Measurements from ENCODE around the gene SLC26A1. TPM values are rescaled to one million over a fixed set of nuclear protein-coding genes. Genes with fewer than 3 reads are reported as not detected.

SLC26A1 gene
- polyA plus RNA-seq, 6 donors from 2014 or later: 0.22 to 4.3 (median 0.77) TPM; not detected in 1

DNA sequence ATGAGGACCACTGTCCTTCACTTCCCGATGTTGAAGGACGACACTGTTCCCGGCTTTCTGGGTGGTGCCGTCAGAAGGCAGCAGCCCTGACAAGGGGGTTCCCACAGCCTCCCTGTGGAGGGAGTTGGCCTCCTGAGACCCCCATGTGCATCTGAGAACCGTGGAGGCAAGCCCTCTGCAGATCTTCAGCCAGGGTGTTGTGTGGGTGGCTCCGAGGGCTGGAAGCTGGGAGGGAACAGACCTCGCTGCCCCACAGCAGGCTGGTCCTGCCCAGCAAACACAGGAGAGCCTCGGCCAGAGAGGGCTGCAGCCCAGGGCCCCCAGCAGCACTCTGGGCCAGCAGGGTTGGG lies 36.0 kb downstream of the SLC26A1 start:
- Mint-ChIP-seq H3K4me1 (peaks cover 0 to 9% (median 7%) of the 10 kb centered on the region in 3 donors), H3K36me3 (peaks cover 0 to 17% of the 10 kb centered on the region in 2 donors), H3K27ac (peak overlapping the region in 1 of 6 donors; percentile 88), H3K9me3 (no peaks in the 10 kb centered on the region), H3K27me3 (no peaks in the 10 kb centered on the region), H3K4me3 (no peak overlapping the region)
- no peak for ATAC-seq (ENCODE audit: low read depth in 2 of 2)
- no peak for DNase-seq

DNA sequence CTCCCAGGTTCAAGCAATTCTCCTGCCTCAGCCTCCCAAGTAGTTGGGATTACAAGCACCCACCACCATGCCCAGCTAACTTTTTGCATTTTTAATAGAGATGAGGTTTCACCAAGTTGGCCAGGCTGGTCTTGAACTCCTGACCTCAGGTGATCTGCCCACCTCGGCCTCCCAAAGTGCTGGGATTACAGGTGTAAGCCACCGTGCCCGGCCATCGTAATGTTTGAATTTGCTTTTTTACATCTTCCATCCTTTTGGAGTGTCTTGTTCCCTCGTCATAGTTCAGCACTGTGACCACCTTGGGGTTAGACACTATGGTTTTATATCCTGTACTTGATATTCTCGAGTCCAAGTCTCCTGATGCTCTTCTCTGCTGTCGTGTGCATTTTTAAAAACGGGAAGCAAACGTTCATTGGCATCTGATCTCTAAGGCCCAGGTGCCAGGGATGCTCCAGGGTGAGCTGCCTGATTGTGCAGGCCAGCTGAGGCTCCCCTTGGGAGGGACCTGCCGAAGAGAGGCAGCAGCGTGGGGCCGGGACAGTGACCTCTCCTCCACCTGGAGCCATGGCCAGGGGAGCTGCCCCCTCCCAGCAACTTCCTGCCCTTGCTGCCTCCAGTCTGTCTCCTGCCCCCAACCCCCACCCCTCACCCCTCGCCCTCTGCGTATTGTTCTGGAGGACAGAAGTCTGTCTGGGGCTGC lies 36.5 kb downstream of the SLC26A1 start:
- DNase-seq (no peak), ATAC-seq (ENCODE audit: low read depth in 2 of 2) (no peak)
- Mint-ChIP-seq H3K36me3 (peaks cover 0 to 17% of the 10 kb centered on the region in 2 donors), H3K27ac (no peak overlapping the region), H3K27me3 (no peaks in the 10 kb centered on the region), H3K4me3 (no peak overlapping the region), H3K9me3 (no peaks in the 10 kb centered on the region), H3K4me1 (peaks cover 0 to 11% (median 7%) of the 10 kb centered on the region in 3 donors)

GRCh38 chr4:955931-956381 lies 37.2 kb downstream of the SLC26A1 start:
- peaks cover 0 to 17% of the 10 kb centered on the region in 2 donors for H3K36me3 Mint-ChIP-seq
- H3K4me3 Mint-ChIP-seq: no peak overlapping the region
- ATAC-seq (ENCODE audit: low read depth in 2 of 2) (no peak), DNase-seq (no peak)
- H3K9me3 Mint-ChIP-seq: no peaks in the 10 kb centered on the region
- H3K27me3 Mint-ChIP-seq: no peaks in the 10 kb centered on the region
- H3K4me1 Mint-ChIP-seq: peaks cover 0 to 11% (median 7%) of the 10 kb centered on the region in 3 donors
- H3K27ac Mint-ChIP-seq: peak overlapping the region in 1 of 6 donors; percentile 18

GRCh38 chr4:955161-955921 lies 37.9 kb downstream of the SLC26A1 start:
- Mint-ChIP-seq H3K4me3 (no peak overlapping the region), H3K36me3 (peaks cover 0 to 17% of the 10 kb centered on the region in 2 donors), H3K4me1 (peaks cover 2 to 11% (median 7%) of the 10 kb centered on the region in 3 donors), H3K9me3 (no peaks in the 10 kb centered on the region), H3K27me3 (no peaks in the 10 kb centered on the region), H3K27ac (peak overlapping the region in 3 of 6 donors; percentile 18 to 57 (median 49))
- no peak for DNase-seq
- ATAC-seq (ENCODE audit: low read depth in 2 of 2): no peak

- H3K36me3 Mint-ChIP-seq: peaks cover 0 to 17% of the 10 kb centered on the region in 2 donors
- H3K27me3 Mint-ChIP-seq: no peaks in the 10 kb centered on the region
- peak overlapping the region in 1 of 8 donors; percentile 64 for H3K4me3 Mint-ChIP-seq
- no peak for ATAC-seq (ENCODE audit: low read depth in 2 of 2)
- peak overlapping the region in 2 of 6 donors; percentile 13 to 49 for H3K27ac Mint-ChIP-seq
- no peaks in the 10 kb centered on the region for H3K9me3 Mint-ChIP-seq
- H3K4me1 Mint-ChIP-seq: peaks cover 2 to 11% (median 7%) of the 10 kb centered on the region in 3 donors
- DNase-seq: no peak
Measured at GRCh38 chr4:954211-955020, 38.8 kb downstream of the SLC26A1 start.

GRCh38 chr4:953574-953915 lies 39.7 kb downstream of the SLC26A1 start:
- Mint-ChIP-seq H3K4me1 (peaks cover 7 to 13% (median 10%) of the 10 kb centered on the region in 3 donors), H3K36me3 (peaks cover 0 to 17% of the 10 kb centered on the region in 2 donors), H3K4me3 (no peak overlapping the region), H3K27ac (no peak overlapping the region), H3K27me3 (no peaks in the 10 kb centered on the region), H3K9me3 (no peaks in the 10 kb centered on the region)
- no peak for DNase-seq
- ATAC-seq (ENCODE audit: low read depth in 2 of 2): no peak

DNA sequence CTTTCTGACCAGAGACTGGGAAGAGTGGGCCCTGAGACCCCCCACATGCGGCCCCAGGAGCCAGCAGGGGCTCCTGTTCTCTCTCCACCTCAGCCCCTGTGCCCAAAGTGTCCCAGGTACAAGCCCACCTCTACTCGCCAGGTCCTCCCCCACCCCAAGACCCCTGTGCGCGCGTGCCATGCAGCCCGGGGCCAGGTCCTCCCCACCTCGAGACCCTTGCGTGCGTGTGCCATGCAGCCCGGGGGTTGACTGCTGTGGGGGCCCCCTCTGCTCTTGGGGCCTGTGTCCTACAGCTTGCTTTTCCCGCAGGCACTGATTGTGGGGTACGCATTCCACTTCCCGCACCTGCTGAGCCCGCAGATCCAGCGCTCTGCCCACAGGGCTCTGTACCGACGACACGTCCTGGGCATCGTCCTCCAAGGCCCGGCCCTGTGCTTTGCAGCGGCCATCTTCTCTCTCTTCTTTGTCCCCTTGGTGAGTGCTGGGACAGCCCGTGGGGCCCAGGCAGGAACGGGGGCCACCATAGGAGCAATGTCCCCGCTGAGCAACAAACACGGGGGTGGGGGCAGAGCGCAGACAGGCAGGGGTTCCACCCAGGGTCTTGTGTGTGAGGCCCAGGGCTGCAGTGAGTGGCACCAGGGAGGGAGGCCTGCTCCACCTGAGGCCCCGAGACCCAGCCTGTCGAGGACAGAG lies 40.2 kb downstream of the SLC26A1 start:
- no peak for ATAC-seq (ENCODE audit: low read depth in 2 of 2)
- no peaks in the 10 kb centered on the region for H3K27me3 Mint-ChIP-seq
- H3K36me3 Mint-ChIP-seq: peaks cover 0 to 17% of the 10 kb centered on the region in 2 donors
- peaks cover 8 to 18% (median 11%) of the 10 kb centered on the region in 3 donors for H3K4me1 Mint-ChIP-seq
- peak overlapping the region in 2 of 6 donors; percentile 28 to 84 for H3K27ac Mint-ChIP-seq
- DNase-seq: no peak
- no peak overlapping the region for H3K4me3 Mint-ChIP-seq
- H3K9me3 Mint-ChIP-seq: no peaks in the 10 kb centered on the region

DNA sequence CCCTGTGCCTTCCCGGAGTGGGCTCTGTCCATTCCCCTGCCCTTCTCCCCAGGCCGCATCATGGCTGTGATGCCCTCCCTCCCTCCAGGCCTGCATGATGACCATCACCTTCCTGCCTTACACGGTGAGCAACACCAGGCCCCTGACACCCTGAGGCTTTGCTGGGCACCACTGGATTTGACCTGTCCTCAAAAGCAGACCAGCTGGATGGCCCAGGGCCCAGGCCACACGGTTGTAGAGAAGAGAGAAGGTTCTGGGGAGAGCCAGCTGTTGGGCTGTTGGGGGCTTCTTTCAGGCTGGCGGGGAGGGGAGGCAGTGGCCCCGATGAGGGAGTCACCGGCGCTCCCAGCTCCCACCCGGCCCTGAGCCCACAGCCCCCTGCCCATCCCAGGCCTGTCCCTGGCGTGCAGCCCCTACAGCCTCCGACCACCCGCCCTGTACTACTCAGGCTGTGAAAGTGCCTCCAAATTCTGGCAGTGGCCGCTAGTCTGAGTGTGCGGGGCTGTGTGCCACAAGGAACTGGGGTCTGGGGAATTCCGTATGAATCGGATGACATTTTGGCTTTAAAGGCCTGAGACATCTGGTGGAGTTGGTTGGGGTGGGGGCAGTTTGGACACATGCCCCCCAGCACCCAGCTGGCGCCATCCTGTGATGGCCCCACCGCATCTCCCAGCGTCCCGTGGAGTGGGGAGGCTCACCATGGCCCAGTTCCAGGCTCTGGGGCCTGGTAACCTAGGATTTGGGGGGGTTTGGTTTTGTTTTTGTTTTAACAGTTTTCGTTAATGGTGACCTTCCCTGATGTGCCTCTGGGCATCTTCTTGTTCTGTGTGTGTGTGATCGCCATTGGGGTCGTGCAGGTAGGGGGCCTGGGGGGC lies 41.4 kb downstream of the SLC26A1 start:
- ATAC-seq (ENCODE audit: low read depth in 2 of 2) (no peak), DNase-seq (no peak)
- Mint-ChIP-seq H3K36me3 (peaks cover 0 to 16% of the 10 kb centered on the region in 2 donors), H3K4me1 (peaks cover 12 to 28% (median 17%) of the 10 kb centered on the region in 3 donors), H3K4me3 (peak overlapping the region in 1 of 8 donors; percentile 33), H3K9me3 (no peaks in the 10 kb centered on the region), H3K27me3 (no peaks in the 10 kb centered on the region), H3K27ac (peak overlapping the region in 3 of 6 donors; percentile 26 to 54 (median 36))

DNA sequence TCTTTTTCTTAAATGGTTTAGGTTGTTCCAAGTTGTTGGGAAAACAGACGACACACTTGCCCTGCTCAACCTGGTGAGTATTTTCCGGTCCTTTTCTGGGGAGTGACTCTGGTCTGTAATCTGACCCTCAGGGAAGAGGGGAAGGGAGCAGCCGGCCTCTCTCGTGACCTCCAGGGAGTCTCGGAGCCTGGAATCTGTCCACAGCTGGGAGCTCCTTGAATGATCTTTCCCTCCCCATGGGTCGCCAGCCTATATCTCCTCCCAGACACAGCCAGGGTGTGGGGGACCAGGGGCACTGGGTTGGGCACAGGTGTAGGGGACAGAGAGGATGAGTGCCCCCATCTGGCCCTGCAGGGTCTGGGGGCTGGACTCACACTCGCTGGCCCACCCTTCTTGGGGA lies 42.0 kb downstream of the SLC26A1 start:
- Mint-ChIP-seq H3K27me3 (no peaks in the 10 kb centered on the region), H3K4me1 (peaks cover 15 to 30% (median 16%) of the 10 kb centered on the region in 3 donors), H3K9me3 (no peaks in the 10 kb centered on the region), H3K27ac (no peak overlapping the region), H3K36me3 (peaks cover 0 to 10% of the 10 kb centered on the region in 2 donors), H3K4me3 (no peak overlapping the region)
- DNase-seq: no peak
- no peak for ATAC-seq (ENCODE audit: low read depth in 2 of 2)

GRCh38 chr4:950136-951020 lies 42.8 kb downstream of the SLC26A1 start:
- peaks cover 0 to 17% of the 10 kb centered on the region in 2 donors for H3K36me3 Mint-ChIP-seq
- DNase-seq: no peak

DNA sequence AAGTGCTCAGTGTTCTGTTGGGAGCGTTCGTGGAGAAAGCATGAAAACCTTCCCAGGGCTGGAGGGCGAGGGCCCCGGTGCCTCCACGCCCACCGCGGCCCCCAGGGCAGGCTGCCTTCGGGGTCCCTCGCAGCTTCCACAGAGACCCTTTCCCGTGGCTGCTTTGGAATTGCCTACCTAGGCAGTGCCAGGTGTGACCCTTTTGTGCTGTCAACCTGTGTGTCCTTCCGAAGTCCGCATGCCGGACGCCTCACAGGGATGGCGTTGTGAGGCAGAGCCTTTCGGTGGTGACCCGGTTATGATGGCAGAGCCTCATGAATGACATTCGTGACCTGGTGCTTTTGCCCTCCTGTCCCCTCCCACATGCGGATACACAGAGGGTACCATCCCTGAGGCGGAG lies 43.5 kb downstream of the SLC26A1 start:
- ATAC-seq (ENCODE audit: low read depth in 2 of 2) (no peak), DNase-seq (no peak)
- Mint-ChIP-seq H3K4me3 (no peak overlapping the region), H3K9me3 (no peaks in the 10 kb centered on the region), H3K27me3 (no peaks in the 10 kb centered on the region), H3K4me1 (peaks cover 22 to 43% (median 26%) of the 10 kb centered on the region in 3 donors), H3K36me3 (peaks cover 0 to 19% of the 10 kb centered on the region in 2 donors), H3K27ac (no peak overlapping the region)

More at GRCh38 chr4:950136-951020, 42.8 kb downstream of the SLC26A1 start:
- Mint-ChIP-seq H3K4me1 (peaks cover 16 to 38% (median 23%) of the 10 kb centered on the region in 3 donors), H3K27ac (no peak overlapping the region), H3K4me3 (no peak overlapping the region), H3K27me3 (no peaks in the 10 kb centered on the region), H3K9me3 (no peaks in the 10 kb centered on the region)
- ATAC-seq (ENCODE audit: low read depth in 2 of 2): no peak
